C4-2B (cell line): ENCODE measurements around the gene PPP1R14C.

Experiments used
- CTCF ChIP-seq: fragments of 450-650 bp; conservative IDR thresholded peaks from 2 replicates; pipeline ENCODE4 v1.5.1; 2017; ENCODE audit warnings: mild to moderate bottlenecking
- ZFX ChIP-seq: fragments of 450-650 bp; IDR thresholded peaks from 2 replicates; pipeline ENCODE4 v1.6.1; 2017

DNA sequence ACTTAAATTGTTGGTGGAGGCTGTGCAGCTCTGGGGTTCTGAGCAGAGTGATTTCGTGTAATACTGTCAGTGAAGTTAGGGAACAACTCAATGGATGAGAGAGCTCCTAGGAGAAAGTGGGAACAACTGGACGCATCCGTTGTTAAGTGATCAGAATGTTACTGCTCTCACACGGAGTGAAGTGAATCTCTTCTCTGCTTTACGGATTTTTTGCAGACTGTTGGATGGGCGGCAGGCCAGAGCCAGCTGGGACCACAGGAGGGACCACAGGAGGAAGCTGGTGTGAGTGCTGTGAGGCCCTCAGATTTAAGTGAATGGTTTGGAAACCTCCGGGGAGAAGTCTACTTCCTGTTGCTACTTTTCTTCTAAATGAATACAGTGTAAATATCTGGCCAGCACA is 23.7 kb upstream of the PPP1R14C start:
- TF ChIP-seq CTCF, result no peak
- no peak for TF ChIP-seq ZFX
